Measurements from ENCODE around the gene KCNC4. TPM values are rescaled to one million over a fixed set of nuclear protein-coding genes. Genes with fewer than 3 reads are reported as not detected.

Gene KCNC4
- total RNA-seq, 5 donors from 2014 or later (not counting 1 experiment from before 2014, with no cell fraction given): 11.0 to 19.4 (median 15.0) TPM

GRCh38 chr1:110220324-110220723 is 10.2 kb downstream of the KCNC4 start:
- DNase-seq: no peak
- Mint-ChIP-seq H3K36me3 (peaks cover 15% of the 10 kb centered on the region), H3K4me1 (peaks cover 2 to 12% (median 4%) of the 10 kb centered on the region in 3 donors), H3K4me3 (no peak overlapping the region), H3K27me3 (no peaks in the 10 kb centered on the region), H3K27ac (no peak overlapping the region), H3K9me3 (no peaks in the 10 kb centered on the region)
- no peaks in the 10 kb centered on the region for H3K9me3 ChIP-seq
- POLR2A ChIA-PET: no interaction called here
- no peaks in the 10 kb centered on the region for H3K27me3 ChIP-seq (replicated peaks in 1 of 2; ENCODE audit: control insufficient read depth in 2 of 2, extremely low read depth in 1 of 2, insufficient read depth in 2 of 2, low read length in 1 of 2)
- peaks cover 0 to 15% of the 10 kb centered on the region in 2 donors for H3K36me3 ChIP-seq (ENCODE audit: control insufficient read depth in 2 of 2, extremely low read depth in 1 of 2, insufficient read depth in 1 of 2, low read length in 1 of 2)
- H3K4me3 ChIP-seq (ENCODE audit: control insufficient read depth in 1 of 2, extremely low read depth in 1 of 2, low read length in 1 of 2): no peak overlapping the region
- WGBS (ENCODE audit: insufficient coverage): 91% methylated on average over 4 of the region's 5 CpGs
- ATAC-seq (replicated peaks in 1 of 4): no peak
- peaks cover 0 to 2% of the 10 kb centered on the region in 2 experiments for H3K4me1 ChIP-seq (ENCODE audit: control insufficient read depth in 1 of 2, extremely low read depth in 1 of 2, insufficient read depth in 2 of 2, low read length in 2 of 2)
- H3K27ac ChIP-seq (ENCODE audit: low read length): no peak overlapping the region
- CTCF ChIA-PET: interaction anchor here in 1 of 2 donors (1.4 kb wide), 1 partner anchor 17 kb away, joined by 4 read pairs; no protein-coding TSS in a partner anchor

GRCh38 chr1:110221119-110221518 is 11.0 kb downstream of the KCNC4 start:
- H3K9me3 Mint-ChIP-seq: no peaks in the 10 kb centered on the region
- POLR2A ChIA-PET: no interaction called here
- H3K4me3 Mint-ChIP-seq: no peak overlapping the region
- no peaks in the 10 kb centered on the region for H3K9me3 ChIP-seq
- no peak for DNase-seq
- no peak overlapping the region for H3K27ac ChIP-seq (ENCODE audit: low read length)
- H3K27me3 Mint-ChIP-seq: no peaks in the 10 kb centered on the region
- ATAC-seq (replicated peaks in 1 of 4): no peak
- peaks cover 0 to 15% of the 10 kb centered on the region in 2 donors for H3K36me3 ChIP-seq (ENCODE audit: control insufficient read depth in 2 of 2, extremely low read depth in 1 of 2, insufficient read depth in 1 of 2, low read length in 1 of 2)
- 85% methylated on average over 2 of the region's 4 CpGs for WGBS (ENCODE audit: insufficient coverage)
- CTCF ChIA-PET: no interaction called here
- H3K4me1 Mint-ChIP-seq: peaks cover 2 to 12% (median 3%) of the 10 kb centered on the region in 3 donors
- no peak overlapping the region for H3K4me3 ChIP-seq (ENCODE audit: control insufficient read depth in 1 of 2, extremely low read depth in 1 of 2, low read length in 1 of 2)
- no peaks in the 10 kb centered on the region for H3K27me3 ChIP-seq (replicated peaks in 1 of 2; ENCODE audit: control insufficient read depth in 2 of 2, extremely low read depth in 1 of 2, insufficient read depth in 2 of 2, low read length in 1 of 2)
- peaks cover 15% of the 10 kb centered on the region for H3K36me3 Mint-ChIP-seq
- no peak overlapping the region for H3K27ac Mint-ChIP-seq
- peaks cover 0 to 2% of the 10 kb centered on the region in 2 experiments for H3K4me1 ChIP-seq (ENCODE audit: control insufficient read depth in 1 of 2, extremely low read depth in 1 of 2, insufficient read depth in 2 of 2, low read length in 2 of 2)

- 96% methylated on average over 27 of the region's 27 CpGs for WGBS (ENCODE audit: insufficient coverage)
- CTCF ChIA-PET: no interaction called here
- DNase-seq (no peak), ATAC-seq (replicated peaks in 1 of 4) (no peak)
- Histone ChIP-seq H3K36me3 (ENCODE audit: control insufficient read depth in 2 of 2, extremely low read depth in 1 of 2, insufficient read depth in 1 of 2, low read length in 1 of 2) (peaks cover 0 to 13% of the 10 kb centered on the region in 2 donors), H3K9me3 (no peaks in the 10 kb centered on the region), H3K27me3 (replicated peaks in 1 of 2; ENCODE audit: control insufficient read depth in 2 of 2, extremely low read depth in 1 of 2, insufficient read depth in 2 of 2, low read length in 1 of 2) (no peaks in the 10 kb centered on the region), H3K4me3 (ENCODE audit: control insufficient read depth in 1 of 2, extremely low read depth in 1 of 2, low read length in 1 of 2) (no peak overlapping the region), H3K27ac (ENCODE audit: low read length) (no peak overlapping the region), H3K4me1 (ENCODE audit: control insufficient read depth in 1 of 2, extremely low read depth in 1 of 2, insufficient read depth in 2 of 2, low read length in 2 of 2) (no peaks in the 10 kb centered on the region)
- H3K9me3 Mint-ChIP-seq: no peaks in the 10 kb centered on the region
- H3K4me1 Mint-ChIP-seq: peaks cover 0 to 4% (median 0%) of the 10 kb centered on the region in 3 donors
- H3K27ac Mint-ChIP-seq: no peak overlapping the region
- POLR2A ChIA-PET: no interaction called here
- no peak overlapping the region for H3K4me3 Mint-ChIP-seq
- H3K36me3 Mint-ChIP-seq: peaks cover 19% of the 10 kb centered on the region
- no peaks in the 10 kb centered on the region for H3K27me3 Mint-ChIP-seq
These were observed 13.0 kb downstream of the KCNC4 start for GRCh38 chr1:110223127-110223526.

- Histone ChIP-seq H3K36me3 (ENCODE audit: control insufficient read depth in 2 of 2, extremely low read depth in 1 of 2, insufficient read depth in 1 of 2, low read length in 1 of 2) (peaks cover 0 to 13% of the 10 kb centered on the region in 2 donors), H3K4me3 (ENCODE audit: control insufficient read depth in 1 of 2, extremely low read depth in 1 of 2, low read length in 1 of 2) (no peak overlapping the region), H3K27me3 (replicated peaks in 1 of 2; ENCODE audit: control insufficient read depth in 2 of 2, extremely low read depth in 1 of 2, insufficient read depth in 2 of 2, low read length in 1 of 2) (no peaks in the 10 kb centered on the region), H3K27ac (ENCODE audit: low read length) (no peak overlapping the region), H3K4me1 (ENCODE audit: control insufficient read depth in 1 of 2, extremely low read depth in 1 of 2, insufficient read depth in 2 of 2, low read length in 2 of 2) (no peaks in the 10 kb centered on the region), H3K9me3 (no peaks in the 10 kb centered on the region)
- CTCF ChIA-PET: no interaction called here
- no peaks in the 10 kb centered on the region for H3K9me3 Mint-ChIP-seq
- peaks cover 19% of the 10 kb centered on the region for H3K36me3 Mint-ChIP-seq
- POLR2A ChIA-PET: no interaction called here
- DNase-seq (no peak), ATAC-seq (replicated peaks in 1 of 4) (no peak)
- no peak overlapping the region for H3K27ac Mint-ChIP-seq
- 92% methylated on average over 14 of the region's 17 CpGs for WGBS (ENCODE audit: insufficient coverage)
- H3K27me3 Mint-ChIP-seq: no peaks in the 10 kb centered on the region
- no peak overlapping the region for H3K4me3 Mint-ChIP-seq
- H3K4me1 Mint-ChIP-seq: peaks cover 0 to 4% (median 0%) of the 10 kb centered on the region in 3 donors
These were observed 13.5 kb downstream of the KCNC4 start for GRCh38 chr1:110223581-110223980.

- no peak overlapping the region for H3K4me3 ChIP-seq (ENCODE audit: control insufficient read depth in 1 of 2, extremely low read depth in 1 of 2, low read length in 1 of 2)
- H3K27me3 ChIP-seq (replicated peaks in 1 of 2; ENCODE audit: control insufficient read depth in 2 of 2, extremely low read depth in 1 of 2, insufficient read depth in 2 of 2, low read length in 1 of 2): no peaks in the 10 kb centered on the region
- no peaks in the 10 kb centered on the region for H3K9me3 Mint-ChIP-seq
- ATAC-seq (replicated peaks in 1 of 4) (no peak), DNase-seq (no peak)
- no peaks in the 10 kb centered on the region for H3K27me3 Mint-ChIP-seq
- ChIA-PET CTCF (no interaction called here), POLR2A (interaction anchor here in 1 of 2 donors (0.6 kb wide), 1 partner anchor 630 kb away, joined by 3 read pairs; no protein-coding TSS in a partner anchor)
- H3K27ac ChIP-seq (ENCODE audit: low read length): no peak overlapping the region
- H3K4me3 Mint-ChIP-seq: no peak overlapping the region
- peaks cover 22% of the 10 kb centered on the region for H3K36me3 Mint-ChIP-seq
- no peaks in the 10 kb centered on the region for H3K4me1 ChIP-seq (ENCODE audit: control insufficient read depth in 1 of 2, extremely low read depth in 1 of 2, insufficient read depth in 2 of 2, low read length in 2 of 2)
- H3K27ac Mint-ChIP-seq: no peak overlapping the region
- no peaks in the 10 kb centered on the region for H3K9me3 ChIP-seq
- WGBS (ENCODE audit: insufficient coverage): 94% methylated on average over 5 of the region's 8 CpGs
- H3K36me3 ChIP-seq (ENCODE audit: control insufficient read depth in 2 of 2, extremely low read depth in 1 of 2, insufficient read depth in 1 of 2, low read length in 1 of 2): peaks cover 2 to 13% of the 10 kb centered on the region in 2 donors
- peaks cover 0 to 4% (median 0%) of the 10 kb centered on the region in 3 donors for H3K4me1 Mint-ChIP-seq
These were observed 14.3 kb downstream of the KCNC4 start for GRCh38 chr1:110224240-110224995.

GRCh38 chr1:110225212-110225611 is 15.1 kb downstream of the KCNC4 start:
- DNase-seq: no peak
- H3K36me3 ChIP-seq (ENCODE audit: control insufficient read depth in 2 of 2, extremely low read depth in 1 of 2, insufficient read depth in 1 of 2, low read length in 1 of 2): peaks cover 2 to 13% of the 10 kb centered on the region in 2 donors
- no peaks in the 10 kb centered on the region for H3K27me3 ChIP-seq (replicated peaks in 1 of 2; ENCODE audit: control insufficient read depth in 2 of 2, extremely low read depth in 1 of 2, insufficient read depth in 2 of 2, low read length in 1 of 2)
- WGBS (ENCODE audit: insufficient coverage): 85% methylated on average over 7 of the region's 7 CpGs
- no peak overlapping the region for H3K27ac ChIP-seq (ENCODE audit: low read length)
- ATAC-seq (replicated peaks in 1 of 4): no peak
- no peaks in the 10 kb centered on the region for H3K4me1 ChIP-seq (ENCODE audit: control insufficient read depth in 1 of 2, extremely low read depth in 1 of 2, insufficient read depth in 2 of 2, low read length in 2 of 2)
- H3K4me3 ChIP-seq (ENCODE audit: control insufficient read depth in 1 of 2, extremely low read depth in 1 of 2, low read length in 1 of 2): no peak overlapping the region
- Mint-ChIP-seq H3K27ac (no peak overlapping the region), H3K4me1 (peaks cover 0 to 4% (median 0%) of the 10 kb centered on the region in 3 donors), H3K27me3 (no peaks in the 10 kb centered on the region), H3K9me3 (no peaks in the 10 kb centered on the region), H3K36me3 (peaks cover 28% of the 10 kb centered on the region), H3K4me3 (no peak overlapping the region)
- ChIA-PET CTCF (no interaction called here), POLR2A (no interaction called here)
- H3K9me3 ChIP-seq: no peaks in the 10 kb centered on the region
